D721Med (cell line): ENCODE data around the gene TIMM44.

Source experiments
- DNase-seq: peaks from one replicate; pipeline ENCODE4 v3.0.0; 2011; ENCODE audit warnings: low spot score; ENCODE audit not compliant: insufficient read length
- FAIRE-seq: peaks from 2 replicates; lab custom pipeline; 2011; peaks lifted over from hg19 to GRCh38; lab: Jason Lieb, UNC
- CTCF ChIP-seq: IDR thresholded peaks from 2 replicates; pipeline ENCODE4 v1.5.1; 2012; ENCODE audit warnings: mild to moderate bottlenecking, control low read depth; ENCODE audit not compliant: insufficient read depth; ENCODE audit errors: missing control alignments

The TIMM44 gene

GRCh38 chr19:7925171-7925851, 18.2 kb downstream of the TIMM44 start:
- peak; percentile 91 for TF ChIP-seq CTCF
- DNase-seq (peak; percentile 94), FAIRE-seq (no peak)

GRCh38 chr19:7924651-7925170, 18.8 kb downstream of the TIMM44 start:
- DNase-seq (no peak), FAIRE-seq (no peak)
- no peak for TF ChIP-seq CTCF

GRCh38 chr19:7924241-7924640, 19.2 kb downstream of the TIMM44 start:
- FAIRE-seq (no peak), DNase-seq (no peak)
- TF ChIP-seq CTCF = no peak

GRCh38 chr19:7923295-7924191, 19.9 kb downstream of the TIMM44 start:
- FAIRE-seq (no peak), DNase-seq (no peak)
- no peak for TF ChIP-seq CTCF

- DNase-seq = no peak
- no peak for TF ChIP-seq CTCF
- FAIRE-seq = no peak
Observed at GRCh38 chr19:7922836-7923195, 20.6 kb downstream of the TIMM44 start.

GRCh38 chr19:7921967-7922835, 21.3 kb downstream of the TIMM44 start:
- no peak for DNase-seq
- TF ChIP-seq CTCF = no peak
- FAIRE-seq = no peak
